SW480 (cell line): ENCODE measurements around the gene ADCY5.

Experiments used
- DNase-seq: peaks from one replicate; pipeline ENCODE4 v3.0.0-alpha.2; 2016; ENCODE audit warnings: low spot score

The ADCY5 gene

DNA sequence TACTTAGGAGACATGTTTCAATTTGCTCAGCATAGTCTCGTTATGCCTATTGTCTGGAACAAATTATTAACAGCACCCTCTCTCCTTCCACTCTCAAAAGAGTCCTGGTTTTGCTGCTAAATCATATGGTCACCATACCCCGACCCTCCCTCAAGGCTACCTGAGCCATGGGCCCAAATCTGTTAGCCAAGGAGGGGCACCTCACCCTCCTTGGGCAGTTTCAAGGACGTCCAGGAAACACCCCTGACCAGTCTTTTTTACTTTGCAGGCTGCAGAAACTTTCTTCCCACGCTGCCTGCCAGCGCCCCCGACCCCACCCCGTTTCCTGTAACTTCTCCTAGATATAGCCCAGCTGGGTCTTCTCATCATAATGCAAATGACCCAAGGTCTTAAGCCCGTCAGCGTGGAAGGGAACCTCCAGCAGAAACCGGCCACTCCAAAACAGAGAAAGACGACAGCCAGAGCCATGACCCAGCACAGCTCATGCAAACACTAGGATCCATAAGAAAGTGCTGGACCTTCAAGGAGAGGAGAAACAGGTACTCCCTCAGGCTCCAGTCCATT is 62.3 kb downstream of the ADCY5 start:
- no peak for DNase-seq

DNA sequence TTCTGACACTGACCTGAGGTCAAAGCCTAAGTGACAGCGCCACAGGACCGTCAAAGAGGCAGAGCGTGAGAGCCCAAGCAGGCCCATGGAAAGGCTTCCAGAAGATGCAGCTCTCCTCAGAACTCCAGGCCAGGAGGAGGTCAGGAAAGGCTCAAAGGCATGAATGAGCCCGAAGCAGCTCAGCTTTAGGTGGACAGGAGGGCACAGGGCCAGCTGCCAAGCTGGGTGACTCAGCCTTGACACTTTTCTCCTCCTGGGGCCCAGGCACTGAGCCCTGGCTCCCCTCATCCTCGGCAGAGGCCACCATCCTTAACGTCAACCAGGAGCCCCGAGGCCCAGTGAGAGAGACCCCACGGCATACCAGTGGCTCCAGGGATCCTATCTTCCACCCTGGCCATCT is 62.9 kb downstream of the ADCY5 start:
- DNase-seq = no peak

GRCh38 chr3:123385499-123385898 is 63.4 kb downstream of the ADCY5 start:
- DNase-seq = no peak

DNA sequence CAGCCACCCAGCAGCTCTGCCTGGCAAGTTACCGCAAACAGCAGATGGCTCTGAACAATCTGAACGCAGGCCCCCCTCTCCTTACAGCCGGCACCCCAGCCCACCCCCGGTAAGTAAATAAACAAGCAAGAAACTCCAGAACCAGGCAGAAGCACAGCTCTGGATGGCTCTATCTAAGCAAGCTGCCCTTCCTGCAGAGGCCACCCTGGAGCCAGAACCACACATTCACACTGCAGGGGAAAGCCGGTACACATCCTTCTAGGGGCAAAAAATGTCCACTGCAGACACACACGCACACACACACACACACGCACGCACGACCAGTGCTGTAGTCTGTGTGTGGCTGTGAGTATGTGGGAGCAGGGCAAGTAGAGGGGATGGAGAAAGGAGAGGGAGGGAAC is 63.9 kb downstream of the ADCY5 start:
- DNase-seq = no peak

- DNase-seq = no peak
Observed at GRCh38 chr3:123384256-123384655, 64.6 kb downstream of the ADCY5 start.

DNA sequence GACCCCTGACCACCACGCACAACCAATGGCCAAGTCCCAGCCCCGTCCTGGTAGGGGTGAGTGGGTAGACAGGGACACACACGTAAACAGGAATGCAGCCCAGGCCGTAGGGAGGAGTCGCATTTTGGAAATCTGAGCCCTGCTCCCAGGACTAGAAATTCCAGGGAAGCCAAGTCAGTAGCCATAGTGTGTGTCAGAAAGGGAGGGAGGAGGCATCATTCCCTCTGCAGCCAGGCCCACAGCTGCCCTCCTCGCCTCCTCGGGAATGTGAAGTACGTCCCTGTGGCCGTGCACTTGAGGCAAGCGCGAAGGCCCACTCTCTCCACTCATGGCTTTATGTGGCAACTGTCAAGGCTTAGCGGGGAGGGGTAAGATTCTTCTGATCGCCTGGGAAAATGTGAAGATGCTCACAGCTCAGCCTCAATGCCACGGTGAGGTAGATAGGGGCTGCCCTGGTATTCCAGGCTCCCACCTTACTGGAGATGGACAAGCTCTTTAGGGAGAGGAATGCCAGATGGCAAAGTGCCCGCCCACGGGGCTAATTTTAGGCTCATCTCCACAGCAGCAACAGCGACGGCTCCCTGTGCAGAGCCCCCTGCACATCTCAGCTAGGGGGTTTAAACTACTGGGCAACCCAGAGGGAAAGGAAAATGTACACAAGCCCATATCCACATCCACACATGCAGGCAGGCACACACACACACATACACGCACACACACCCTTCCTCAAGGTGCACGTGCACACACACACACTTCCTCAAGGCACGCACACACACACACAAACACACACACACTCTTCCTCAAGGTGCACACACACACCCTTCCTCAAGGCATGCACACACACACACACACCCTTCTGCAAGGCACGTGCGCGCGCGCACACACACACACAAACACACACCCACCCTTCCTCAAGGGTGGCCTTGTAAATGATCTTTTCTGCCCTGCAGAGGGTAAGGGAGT is 65.5 kb downstream of the ADCY5 start:
- DNase-seq = no peak

- DNase-seq = no peak
Observed at GRCh38 chr3:123380261-123380660, 68.6 kb downstream of the ADCY5 start.

GRCh38 chr3:123379041-123379830 is 69.7 kb downstream of the ADCY5 start:
- DNase-seq = no peak

GRCh38 chr3:123378409-123378915 is 70.4 kb downstream of the ADCY5 start:
- DNase-seq = no peak

DNA sequence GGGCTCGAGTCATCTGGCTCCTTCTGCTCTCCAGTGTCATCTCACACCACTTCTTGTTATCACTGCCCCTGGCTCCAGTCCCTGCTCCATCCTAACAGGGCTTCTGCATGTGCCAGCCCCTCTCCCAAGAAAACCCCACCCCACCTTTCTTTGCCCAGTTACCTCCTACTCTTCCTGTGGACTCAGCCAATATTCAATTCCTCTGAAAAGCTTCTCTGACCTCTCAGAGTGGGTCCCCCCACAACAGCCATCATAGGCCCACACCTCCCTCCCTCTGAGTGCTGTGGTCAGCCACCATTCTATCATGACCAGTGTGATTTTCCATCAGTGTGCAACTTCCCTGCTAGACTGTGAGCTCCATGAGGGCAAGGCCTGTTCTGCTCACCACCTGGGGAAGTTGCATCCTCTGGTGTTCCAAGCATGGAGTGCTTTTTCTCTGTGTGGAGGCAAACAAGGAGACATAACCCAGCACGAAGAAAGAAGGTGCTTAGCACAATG is 71.6 kb downstream of the ADCY5 start:
- DNase-seq = no peak

DNA sequence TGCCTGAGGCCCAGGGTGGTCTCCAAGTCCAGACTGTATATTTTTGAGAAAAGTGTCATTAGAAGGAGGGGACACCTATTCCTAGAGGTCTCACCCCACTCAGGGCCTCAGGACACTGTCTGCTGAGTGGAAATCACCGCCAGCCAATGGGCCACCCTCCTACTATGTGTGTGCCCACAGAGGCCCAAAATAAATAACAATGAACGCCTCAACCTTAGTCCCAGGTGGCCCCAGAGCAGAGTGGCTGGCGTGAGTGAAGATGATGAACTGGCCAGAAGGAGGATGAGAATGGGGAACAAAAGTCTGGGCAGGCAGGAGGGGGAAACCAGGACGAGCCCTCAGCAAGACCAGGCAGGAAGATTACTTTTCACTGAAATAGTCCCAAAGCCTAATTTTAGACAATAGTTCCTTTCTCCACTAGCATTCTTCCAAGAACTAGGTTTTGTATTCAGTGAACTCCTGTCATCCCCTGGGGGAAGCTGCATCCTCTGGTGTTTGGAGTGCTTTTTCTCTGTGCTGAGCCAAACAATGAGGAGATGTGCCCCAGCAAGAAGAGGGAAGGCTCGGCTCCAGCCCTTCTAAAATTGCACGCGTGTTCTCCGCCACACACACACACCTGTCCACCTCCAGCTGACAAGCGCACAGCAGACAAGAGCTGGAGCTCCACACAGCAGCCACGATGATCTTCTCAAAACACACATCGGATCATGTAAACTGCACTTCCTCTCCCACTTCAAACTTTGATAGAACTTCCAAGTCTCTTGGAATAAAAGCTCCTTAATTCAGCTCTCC is 72.2 kb downstream of the ADCY5 start:
- DNase-seq = no peak

- no peak for DNase-seq
Observed at GRCh38 chr3:123375014-123375940, 73.6 kb downstream of the ADCY5 start.

GRCh38 chr3:123374016-123374415 is 74.9 kb downstream of the ADCY5 start:
- DNase-seq = no peak

DNA sequence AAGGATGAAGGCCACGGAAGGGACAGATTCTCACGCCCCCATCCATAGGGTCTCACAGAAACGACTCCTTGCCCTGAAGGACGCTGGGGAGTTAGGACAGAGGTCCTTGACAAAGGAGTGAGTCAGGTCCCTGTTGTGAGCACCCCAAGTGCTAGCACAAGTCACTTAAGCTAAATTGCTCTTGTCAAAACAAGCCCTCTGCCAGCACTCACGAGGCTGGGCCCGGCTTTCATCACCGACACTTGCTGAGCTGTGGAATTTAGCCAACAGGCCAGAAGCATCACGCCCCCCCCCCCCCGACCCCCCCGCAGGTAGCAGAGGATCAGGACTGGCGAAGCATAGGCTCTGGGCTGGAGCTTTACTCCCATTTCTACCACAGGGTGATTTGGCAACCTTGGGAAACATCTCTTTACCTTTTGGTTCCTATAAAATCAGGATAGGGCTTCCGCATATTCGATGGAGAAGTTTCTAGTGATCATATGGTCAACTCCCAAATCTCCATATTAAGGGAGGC is 75.4 kb downstream of the ADCY5 start:
- DNase-seq = no peak

- no peak for DNase-seq
Observed at GRCh38 chr3:123372686-123373473, 76.0 kb downstream of the ADCY5 start.

DNA sequence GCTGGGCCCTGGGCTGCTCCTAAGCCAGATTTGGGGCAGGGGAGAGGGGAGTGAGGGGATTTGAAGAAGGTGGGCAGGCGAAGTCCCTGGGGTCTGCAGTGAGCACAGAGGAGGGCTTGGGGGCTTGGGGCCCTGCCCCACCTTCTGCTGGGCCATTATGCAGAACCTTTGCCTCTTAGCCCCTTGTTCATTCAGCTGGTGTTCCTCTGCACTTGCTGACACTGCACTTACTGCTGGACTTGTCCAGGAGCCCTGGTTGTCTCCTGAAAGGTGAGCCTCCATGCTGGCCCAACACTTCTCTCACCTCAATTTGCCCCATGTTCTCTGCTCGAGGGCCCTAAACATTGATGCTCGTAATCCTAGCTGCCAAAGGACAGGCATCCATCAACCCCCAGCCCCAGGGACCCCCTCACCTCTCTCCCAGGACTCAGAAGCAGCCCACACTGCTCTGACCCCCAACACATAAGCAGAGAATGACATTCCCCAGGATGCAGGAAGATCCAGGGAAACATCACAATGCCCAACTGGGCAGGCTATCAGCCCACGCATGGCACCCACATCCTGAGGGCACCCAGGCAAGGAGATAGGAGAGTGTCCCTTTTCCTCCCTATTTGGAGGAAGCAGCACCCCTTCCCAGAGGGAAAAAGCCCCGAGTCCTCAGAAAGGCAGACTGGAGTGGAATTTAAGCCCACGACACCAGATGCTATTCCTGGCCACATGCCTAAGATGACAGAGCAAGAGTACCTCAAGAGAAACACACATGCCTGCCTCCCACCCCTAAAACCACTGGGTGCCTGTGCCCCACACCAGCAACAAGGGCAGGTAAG is 76.8 kb downstream of the ADCY5 start:
- DNase-seq = no peak

DNA sequence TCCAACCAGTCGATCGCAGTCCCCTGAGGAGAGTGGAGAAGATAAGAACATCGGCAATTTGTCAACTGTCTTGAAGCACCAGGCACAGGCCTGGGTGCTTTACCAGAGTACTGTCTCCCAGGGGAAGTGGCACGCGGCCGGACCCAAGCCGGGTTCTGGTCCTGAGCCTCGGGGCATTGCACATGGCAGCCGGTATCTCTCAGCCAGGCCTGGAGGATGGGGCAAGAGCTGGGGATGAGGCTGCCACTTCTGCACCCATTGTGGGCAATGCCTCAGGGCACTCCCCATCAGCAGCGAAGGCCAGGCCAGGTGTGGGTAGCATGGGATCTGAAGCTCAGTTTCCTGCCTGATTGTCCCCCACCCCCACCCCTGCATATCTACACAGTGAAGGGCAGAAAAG is 77.5 kb downstream of the ADCY5 start:
- no peak for DNase-seq

DNA sequence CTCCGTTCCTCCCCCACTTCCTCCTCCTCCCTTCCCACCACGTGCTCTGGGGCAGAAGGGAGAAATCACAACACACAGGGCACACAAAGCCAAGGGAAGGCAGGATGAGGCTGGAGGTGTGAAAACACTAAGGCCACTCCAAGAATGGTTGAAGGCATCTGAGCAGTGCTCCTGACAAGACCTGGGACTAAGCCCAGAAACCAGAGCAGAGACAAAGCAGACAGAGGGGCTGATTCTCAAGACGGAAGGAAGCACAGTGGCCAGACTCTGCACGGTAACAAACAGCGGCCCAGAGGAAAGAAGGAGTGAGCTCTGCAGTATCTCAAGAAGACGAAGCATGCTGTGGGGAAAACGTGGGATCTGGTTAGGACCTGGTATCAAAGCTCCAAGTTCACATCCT is 78.1 kb downstream of the ADCY5 start:
- DNase-seq = no peak

GRCh38 chr3:123369085-123369484 is 79.8 kb downstream of the ADCY5 start:
- DNase-seq = no peak
